Adipose tissue (tissue), 3 donors: ENCODE measurements around the gene CPLX3. TPM values are rescaled to one million over a fixed set of nuclear protein-coding genes. Genes with fewer than 3 reads are reported as not detected.

ENCODE experiments used
- H3K27ac ChIP-seq: one replicate; pipeline ENCODE4 v1.5.1; 2013; ENCODE audit warnings: low read depth, low read length
- WGBS, 3 donors: extraction: QIAGEN DNeasy Blood & Tissue Kit; methylation state at CpG; one replicate each; pipeline ENCODE4 v1.1.7; 2013; 5-methylcytosine and 5-hydroxymethylcytosine counted together
- polyA plus RNA-seq, 3 donors: library from polyadenylated mRNA; stranded (reverse); fragments of 200-250 nt; gene quantifications; one replicate each; pipeline ENCODE4 v1.2.3, GENCODE V29; 2013
- donor health status: healthy with polysubstance abuse.
- donor health status: Bipolar disorder and iron deficiency.
- donor health status: healthy.

CPLX3 gene
- polyA plus RNA-seq, 3 donors: not detected

DNA sequence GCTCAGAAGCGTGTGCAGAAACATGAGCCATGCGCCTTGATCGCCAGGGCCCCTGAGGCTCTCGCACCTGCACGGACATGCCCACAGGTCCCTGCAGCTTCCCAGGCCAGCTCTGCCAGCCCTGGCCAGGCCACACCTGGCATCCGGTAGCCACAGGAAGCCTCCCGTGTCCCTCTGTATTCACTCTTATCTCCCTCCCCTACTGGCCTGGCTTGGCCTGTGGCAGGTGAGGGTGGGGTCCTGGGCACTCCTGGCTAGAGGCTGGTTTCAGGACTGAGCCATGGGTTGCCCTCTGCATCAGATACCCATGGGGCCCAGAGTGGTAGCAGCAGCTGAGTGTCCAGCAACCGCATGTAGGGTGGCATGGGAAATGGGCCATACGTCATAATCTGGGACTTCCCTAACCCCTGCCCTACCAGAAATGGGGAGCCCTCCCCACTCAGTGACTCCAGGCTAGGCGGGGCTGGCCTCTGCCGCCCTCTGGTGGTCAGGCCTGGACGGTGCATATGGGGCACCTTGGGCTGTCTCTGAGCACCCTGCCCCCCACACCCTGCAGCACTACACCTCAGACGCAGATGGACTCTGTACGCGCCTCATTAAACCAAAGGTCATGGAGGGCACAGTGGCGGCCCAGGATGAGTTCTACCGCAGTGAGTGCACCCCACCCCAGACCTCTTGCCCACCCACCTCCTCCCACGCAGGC is 26.4 kb upstream of the CPLX3 start:
- 44 to 48% (median 46%) methylated on average over 18 of the region's 18 CpGs for WGBS, 3 donors
- no peak overlapping the region for H3K27ac ChIP-seq

DNA sequence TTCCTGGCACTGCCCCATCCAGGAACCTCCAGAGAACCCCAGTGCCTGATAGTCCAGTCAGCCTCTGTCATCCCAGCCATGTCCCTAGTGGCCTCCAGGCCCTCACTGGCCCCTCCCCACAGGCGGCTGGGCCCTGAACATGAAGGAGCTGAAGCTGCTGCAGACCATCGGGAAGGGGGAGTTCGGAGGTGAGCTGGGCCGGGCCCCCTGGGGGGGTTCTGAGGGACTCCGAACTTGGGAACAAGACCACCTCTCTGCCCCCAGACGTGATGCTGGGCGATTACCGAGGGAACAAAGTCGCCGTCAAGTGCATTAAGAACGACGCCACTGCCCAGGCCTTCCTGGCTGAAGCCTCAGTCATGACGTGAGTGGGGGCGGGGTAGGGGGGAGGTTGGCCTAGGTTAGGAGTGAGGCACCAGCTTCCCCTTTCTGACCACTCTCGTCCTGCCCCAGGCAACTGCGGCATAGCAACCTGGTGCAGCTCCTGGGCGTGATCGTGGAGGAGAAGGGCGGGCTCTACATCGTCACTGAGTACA is 25.8 kb upstream of the CPLX3 start:
- WGBS, 3 donors: 80 to 89% (median 83%) methylated on average over 20 of the region's 20 CpGs
- H3K27ac ChIP-seq: no peak overlapping the region

DNA sequence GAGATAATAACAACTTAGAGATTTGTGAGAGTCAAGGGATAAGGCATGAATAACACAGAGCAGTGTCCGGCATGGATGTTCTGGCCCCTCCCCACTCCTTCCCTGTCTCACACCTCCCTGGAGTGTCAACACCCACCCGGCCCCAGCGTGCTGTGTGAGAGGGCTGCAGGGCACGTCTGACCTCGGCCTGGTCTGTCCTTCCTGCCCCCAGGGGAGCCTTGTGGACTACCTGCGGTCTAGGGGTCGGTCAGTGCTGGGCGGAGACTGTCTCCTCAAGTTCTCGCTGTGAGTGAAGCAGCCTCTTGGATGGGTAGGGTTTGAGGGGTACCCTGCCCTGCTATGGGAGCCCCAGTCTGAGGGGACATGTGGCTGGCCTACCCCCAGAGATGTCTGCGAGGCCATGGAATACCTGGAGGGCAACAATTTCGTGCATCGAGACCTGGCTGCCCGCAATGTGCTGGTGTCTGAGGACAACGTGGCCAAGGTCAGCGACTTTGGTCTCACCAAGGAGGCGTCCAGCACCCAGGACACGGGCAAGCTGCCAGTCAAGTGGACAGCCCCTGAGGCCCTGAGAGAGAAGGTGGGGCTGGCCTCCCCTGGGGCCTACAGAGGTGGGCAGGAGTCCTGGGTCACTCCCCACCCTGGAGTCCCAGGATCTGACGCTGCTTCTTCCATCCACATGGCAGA is 25.0 kb upstream of the CPLX3 start:
- 85 to 89% (median 86%) methylated on average over 18 of the region's 18 CpGs for WGBS, 3 donors
- H3K27ac ChIP-seq: no peak overlapping the region

DNA sequence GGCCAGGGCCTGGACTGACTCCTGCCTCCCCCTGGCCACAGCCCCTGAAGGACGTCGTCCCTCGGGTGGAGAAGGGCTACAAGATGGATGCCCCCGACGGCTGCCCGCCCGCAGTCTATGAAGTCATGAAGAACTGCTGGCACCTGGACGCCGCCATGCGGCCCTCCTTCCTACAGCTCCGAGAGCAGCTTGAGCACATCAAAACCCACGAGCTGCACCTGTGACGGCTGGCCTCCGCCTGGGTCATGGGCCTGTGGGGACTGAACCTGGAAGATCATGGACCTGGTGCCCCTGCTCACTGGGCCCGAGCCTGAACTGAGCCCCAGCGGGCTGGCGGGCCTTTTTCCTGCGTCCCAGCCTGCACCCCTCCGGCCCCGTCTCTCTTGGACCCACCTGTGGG is 24.1 kb upstream of the CPLX3 start:
- 89 to 96% (median 94%) methylated on average over 20 of the region's 20 CpGs for WGBS, 3 donors
- no peak overlapping the region for H3K27ac ChIP-seq

DNA sequence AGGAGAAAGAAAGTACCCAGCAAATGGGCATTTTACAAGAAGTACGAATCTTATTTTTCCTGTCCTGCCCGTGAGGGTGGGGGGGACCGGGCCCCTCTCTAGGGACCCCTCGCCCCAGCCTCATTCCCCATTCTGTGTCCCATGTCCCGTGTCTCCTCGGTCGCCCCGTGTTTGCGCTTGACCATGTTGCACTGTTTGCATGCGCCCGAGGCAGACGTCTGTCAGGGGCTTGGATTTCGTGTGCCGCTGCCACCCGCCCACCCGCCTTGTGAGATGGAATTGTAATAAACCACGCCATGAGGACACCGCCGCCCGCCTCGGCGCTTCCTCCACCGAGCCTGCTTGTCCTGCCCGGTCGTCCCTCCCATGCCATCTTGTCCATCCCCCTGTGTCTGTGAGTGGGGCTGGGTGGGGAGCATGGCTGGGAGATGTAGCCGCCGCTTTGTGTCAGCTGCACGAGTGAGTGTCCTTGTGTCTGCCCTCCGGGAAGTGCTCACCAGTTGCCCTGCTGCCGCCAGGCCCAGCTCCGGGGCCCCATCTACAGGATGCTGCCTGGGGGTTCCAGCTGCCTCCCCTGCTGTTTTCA is 23.5 kb upstream of the CPLX3 start:
- H3K27ac ChIP-seq: no peak overlapping the region
- 90 to 93% (median 91%) methylated on average over 30 to 31 of the region's 31 CpGs for WGBS, 3 donors

DNA sequence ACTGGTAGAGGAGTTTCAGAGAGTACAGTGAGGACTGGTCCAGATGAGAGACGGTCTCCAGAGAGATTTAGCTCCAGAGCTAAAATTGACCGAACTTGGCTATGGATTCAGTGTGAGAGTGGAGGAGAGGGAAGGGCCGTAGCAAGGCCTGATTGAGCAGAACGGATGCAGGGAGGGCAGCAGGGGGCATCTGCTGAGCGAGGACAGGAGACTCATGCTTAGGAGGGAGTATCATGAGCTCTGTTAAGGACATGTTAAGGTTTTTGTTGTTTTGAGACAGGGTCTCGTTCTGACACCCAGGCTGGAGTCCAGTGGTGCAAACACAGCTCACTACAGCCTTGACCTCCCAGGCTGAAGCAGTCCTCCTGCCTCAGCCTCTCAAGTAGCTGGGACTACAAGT is 21.5 kb upstream of the CPLX3 start:
- H3K27ac ChIP-seq: no peak overlapping the region
- WGBS, 3 donors: 58 to 72% (median 65%) methylated on average over 6 of the region's 6 CpGs

DNA sequence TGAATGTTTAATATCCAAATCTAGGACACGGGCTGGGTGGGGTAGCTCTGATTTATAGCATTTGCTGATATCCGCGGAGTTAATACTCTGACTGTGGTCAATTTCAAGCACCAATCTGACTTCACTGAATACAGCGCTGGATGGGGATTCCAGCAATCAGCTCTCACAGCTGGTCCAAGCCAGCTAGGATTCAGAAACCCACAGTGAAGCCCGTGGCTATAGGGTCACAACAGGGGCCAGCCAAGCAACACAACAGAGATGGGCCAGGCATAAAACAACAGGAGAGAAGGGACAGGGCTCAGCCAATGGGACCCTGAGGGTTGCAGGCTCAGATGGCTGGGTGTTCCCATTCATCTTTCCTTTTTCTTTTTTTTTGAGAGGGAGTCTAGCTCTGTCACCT is 19.1 kb upstream of the CPLX3 start:
- 54 to 65% (median 60%) methylated on average over 5 of the region's 5 CpGs for WGBS, 3 donors
- H3K27ac ChIP-seq: no peak overlapping the region

DNA sequence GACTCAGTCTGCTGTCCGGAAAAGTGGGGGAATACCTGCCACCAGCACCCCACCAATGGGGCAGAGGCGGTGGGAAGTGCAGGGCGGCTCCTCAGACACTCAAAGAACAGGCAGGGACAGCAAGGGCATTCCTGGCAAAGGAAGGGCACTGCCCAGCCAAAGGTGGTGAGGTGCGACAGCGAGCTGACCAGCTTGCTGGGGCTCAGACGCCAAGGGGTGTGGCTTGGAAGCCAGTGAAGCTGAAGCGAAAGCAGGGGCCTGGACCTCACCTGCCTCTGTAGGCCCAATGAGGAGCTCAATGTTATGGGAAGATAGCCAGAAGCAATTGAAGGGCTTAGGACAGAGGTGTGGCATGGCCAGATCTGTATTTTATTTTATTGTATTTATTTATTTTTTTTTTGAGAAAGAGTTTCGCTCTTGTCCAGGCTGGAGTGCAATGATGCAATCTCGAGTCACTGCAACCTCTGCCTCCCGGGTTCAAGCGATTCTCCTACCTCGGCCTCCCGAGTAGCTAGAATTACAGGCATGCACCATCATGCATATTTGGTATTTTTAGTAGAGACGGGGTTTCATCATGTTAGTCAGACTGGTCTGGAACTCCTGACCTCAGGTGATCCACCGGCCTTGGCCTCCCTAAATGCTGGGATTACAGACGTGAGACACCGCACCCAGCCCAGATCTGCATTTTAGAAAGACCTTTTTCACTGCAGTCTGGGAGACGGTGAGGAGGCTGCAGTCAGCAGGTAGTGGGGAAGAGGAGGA is 18.2 kb upstream of the CPLX3 start:
- no peak overlapping the region for H3K27ac ChIP-seq
- WGBS, 3 donors: 79 to 85% (median 80%) methylated on average over 18 of the region's 18 CpGs

DNA sequence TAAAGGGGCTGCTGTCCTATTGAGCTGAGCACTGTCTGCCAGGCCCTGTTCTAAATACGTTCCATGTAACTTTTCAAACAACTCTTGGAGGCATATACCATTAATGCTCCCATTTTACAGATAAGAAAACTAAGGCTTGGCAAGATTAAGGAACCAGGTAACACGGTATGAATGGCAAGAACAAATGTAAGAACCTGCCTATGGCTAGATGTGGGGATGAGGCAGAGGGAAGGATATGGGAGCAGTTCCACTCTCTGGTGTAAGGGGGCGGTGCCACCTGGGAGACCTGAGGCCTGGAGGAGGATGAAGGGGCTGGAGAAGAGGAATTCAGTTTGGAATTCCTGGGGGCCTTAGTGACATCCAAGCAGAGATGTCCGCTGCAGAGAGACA is 17.6 kb upstream of the CPLX3 start:
- 70 to 79% (median 71%) methylated on average over 4 of the region's 4 CpGs for WGBS, 3 donors
- no peak overlapping the region for H3K27ac ChIP-seq

DNA sequence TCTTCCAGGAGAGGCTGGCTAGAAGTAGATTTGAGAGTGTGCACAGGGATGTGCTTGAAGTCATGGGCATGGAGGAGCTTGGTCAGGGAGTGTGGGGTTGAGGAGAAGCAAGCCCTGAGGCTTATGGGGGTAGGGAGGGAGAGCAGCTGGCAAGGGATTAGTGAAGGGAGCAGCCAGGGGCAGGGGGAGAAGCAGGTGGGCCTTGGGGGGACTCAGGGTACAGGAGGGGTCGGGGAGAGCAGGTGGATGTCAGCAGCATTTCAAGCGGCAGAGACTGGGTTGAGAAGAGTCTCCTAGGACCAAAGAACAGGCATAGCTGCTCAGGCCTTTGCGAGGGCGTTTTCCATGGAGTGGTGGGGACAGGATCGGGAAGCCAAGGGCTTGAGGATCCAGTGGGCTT is 17.2 kb upstream of the CPLX3 start:
- WGBS, 3 donors: 81 to 86% (median 83%) methylated on average over 5 of the region's 5 CpGs
- no peak overlapping the region for H3K27ac ChIP-seq

DNA sequence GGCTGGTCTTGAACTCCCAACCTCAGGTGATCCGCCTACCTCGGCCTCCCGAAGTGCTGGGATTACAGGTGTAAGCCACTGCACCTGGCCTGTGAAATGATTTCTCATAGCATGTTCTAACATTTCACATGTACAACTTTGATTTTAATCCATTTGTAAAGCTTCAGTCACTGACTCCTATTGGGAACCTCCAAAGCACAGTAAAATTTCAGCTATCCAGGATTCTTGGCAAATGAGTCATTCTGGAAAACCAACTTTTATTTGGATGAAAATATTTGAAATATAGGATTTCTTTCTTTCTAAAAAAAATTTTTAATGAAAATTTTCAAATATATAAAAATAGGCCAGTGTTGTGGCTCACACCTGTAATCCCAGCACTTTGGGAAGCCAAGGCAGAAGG is 16.5 kb upstream of the CPLX3 start:
- no peak overlapping the region for H3K27ac ChIP-seq
- WGBS, 3 donors: 87 to 96% (median 95%) methylated on average over 3 of the region's 3 CpGs

DNA sequence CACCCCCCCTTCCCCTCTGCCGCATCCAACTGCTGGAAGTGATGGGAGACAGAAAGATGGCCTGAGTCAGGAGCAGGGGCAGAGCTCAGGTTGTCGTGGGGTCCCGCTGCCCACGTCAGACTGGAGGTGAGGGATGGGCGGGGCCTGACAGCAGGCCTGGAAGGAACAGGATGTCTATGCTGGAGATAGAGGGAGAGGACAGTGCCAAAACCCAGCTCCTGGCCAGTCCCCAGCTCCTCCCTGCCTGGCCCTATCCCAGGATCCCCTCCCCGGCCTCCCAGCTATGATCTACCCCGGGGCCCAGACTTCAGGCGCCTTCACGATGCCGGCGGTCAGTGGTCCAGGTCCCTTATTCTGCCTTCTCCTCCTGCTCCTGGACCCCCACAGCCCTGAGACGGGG is 13.9 kb upstream of the CPLX3 start, which contains the start of gene LMAN1L:
Gene LMAN1L, plus strand, starts transcription at position 303 of the 400 bp plus-strand sequence. Its CDS starts 20 bp downstream, at position 323.
- WGBS, 3 donors: 60 to 78% (median 62%) methylated on average over 11 to 12 of the region's 12 CpGs
- no peak within 1 kb of the TSS for H3K27ac ChIP-seq

DNA sequence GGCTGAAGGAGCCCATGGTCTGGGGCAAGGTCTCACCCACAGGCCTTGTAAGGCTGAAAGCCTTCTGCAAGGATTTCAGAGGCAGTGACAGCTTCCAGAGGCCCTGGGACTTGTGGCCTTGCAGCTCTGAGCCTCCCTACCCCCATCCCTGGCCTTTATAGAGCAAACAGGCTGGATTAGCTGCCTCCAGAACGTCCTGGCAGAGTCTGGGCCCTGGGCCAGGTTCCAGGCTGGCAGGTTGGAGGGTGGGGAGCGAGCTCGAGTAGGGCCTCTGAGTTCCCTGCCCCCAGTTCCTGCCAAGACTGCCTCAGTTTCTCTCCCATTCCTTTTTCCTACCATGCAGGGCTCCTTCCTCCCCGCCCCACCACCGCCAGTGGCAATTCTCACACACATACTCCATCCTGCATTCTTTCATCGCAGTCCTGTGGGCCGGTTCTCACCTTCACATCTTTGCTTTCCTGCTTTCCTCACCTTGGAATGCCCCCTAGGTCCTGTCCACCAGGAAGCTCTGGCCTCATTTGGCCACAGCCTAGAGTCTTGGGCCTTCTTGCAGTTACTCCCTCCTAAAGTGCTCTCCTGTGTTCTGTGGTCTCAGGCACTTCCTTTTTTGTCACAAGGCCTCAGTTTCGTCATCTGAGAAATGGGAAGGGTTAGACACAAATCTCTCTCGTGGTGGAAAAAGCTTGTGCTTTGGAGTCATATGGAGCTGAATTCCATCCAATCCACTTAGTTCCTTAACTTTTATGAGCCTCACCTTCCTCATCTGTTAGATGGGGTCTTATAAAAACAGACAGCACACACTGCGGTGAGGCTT is 11.1 kb upstream of the CPLX3 start:
- no peak overlapping the region for H3K27ac ChIP-seq
- WGBS, 3 donors: 52 to 78% (median 73%) methylated on average over 9 to 10 of the region's 10 CpGs

DNA sequence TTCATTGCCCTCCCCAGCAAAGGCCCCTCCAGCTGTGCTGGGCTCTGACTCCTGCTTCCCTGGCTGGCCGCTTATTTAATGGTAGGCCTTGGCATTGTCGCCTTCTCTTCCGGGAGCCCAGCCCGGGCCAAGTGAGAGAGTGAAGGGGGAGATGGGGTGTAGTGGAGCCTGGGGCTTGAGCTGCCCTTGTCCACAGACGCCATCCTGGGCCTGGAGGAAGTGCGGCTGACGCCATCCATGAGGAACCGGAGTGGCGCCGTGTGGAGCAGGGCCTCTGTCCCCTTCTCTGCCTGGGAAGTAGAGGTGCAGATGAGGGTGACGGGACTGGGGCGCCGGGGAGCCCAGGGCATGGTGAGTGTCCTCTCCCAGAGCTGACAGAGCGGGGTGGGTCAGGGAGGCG is 10.5 kb upstream of the CPLX3 start:
- 83 to 91% (median 85%) methylated on average over 9 to 15 of the region's 15 CpGs for WGBS, 3 donors
- no peak overlapping the region for H3K27ac ChIP-seq

DNA sequence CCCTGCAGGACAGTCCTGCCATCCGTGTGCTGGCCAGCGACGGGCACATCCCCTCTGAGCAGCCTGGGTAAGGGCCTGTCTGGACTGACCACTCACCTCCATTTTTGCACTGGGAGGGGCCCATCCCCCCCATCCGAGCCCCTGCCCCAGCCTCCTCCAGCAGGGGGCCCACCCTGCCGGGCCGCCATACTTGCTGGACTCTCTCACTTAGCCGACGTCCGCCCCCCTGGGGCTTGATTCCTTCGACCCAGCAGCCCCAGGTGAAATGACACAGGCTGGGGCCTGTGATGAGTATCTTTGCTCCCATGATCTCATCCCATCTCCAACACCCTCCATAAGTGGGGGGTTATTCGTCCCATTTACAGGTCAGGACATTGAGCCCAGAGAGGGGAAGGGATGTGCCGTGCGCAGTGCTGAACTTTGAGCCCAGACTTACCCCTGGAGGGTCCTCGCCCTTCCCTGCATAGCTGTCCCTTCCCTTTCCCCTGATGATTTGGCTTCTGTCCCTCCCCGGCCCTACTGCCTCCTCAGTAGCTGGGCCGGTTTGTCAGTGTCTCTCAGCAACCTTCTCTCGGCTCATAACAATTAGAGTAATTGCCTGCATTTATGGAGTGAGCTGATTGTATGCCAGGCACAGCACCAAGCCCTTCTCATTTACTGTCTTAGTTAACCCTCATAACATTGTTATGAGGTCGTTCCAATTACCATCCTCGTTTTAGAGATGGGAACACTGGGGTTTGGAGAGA is 9.6 kb upstream of the CPLX3 start:
- H3K27ac ChIP-seq: no peak overlapping the region
- WGBS, 3 donors: 46 to 60% (median 59%) methylated on average over 19 of the region's 19 CpGs

DNA sequence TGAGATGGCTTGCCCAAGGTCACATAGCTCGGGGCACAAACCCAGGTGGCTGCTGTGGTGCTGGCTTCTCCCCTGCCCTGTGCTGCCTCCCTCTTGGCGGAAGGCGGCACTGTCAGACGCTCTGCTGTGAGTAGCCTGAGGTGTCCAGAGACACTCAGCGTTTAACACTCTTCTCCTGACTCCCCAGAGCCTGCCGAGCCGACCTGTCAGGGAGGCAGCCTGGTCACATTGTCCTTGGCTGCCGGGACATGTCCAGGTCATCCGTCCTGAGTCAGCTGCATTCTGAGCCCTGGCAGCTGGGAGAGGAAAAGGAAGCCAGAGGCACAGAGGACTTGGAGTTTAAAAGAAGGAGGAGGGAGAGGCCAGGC is 9.1 kb upstream of the CPLX3 start:
- H3K27ac ChIP-seq: no peak overlapping the region
- WGBS, 3 donors: 19 to 42% (median 34%) methylated on average over 8 to 9 of the region's 9 CpGs

DNA sequence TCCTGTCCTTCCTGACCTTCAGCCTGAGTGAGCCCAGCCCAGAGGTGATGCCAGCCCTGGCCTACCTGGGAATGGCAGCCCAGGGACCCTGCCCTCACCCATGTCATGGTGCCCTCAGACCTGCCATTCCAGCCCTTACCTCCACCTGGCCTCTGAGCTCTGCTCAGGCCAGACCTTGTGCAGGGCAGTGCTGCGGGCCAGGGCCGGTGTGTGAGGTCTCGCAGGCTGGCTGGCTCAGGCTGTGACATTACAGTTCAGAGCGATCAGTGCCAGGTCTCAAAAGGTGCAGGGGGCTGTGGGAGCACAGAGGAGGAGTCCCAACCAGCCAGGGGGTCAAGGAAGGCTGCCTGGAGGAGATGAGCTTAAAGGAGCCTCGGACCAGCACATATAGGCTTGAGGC is 6.4 kb upstream of the CPLX3 start:
- H3K27ac ChIP-seq: no peak overlapping the region
- 84 to 92% (median 85%) methylated on average over 5 of the region's 5 CpGs for WGBS, 3 donors
